HG03460 (cell line): Measurements from ENCODE around the gene ANKRD6.

Experiments used
- ATAC-seq: cut with Tn5 transposase; IDR thresholded peaks from one replicate; pipeline ENCODE4 v1.9.1; 2021; ENCODE audit not compliant: unreplicated experiment

ANKRD6 gene

GRCh38 chr6:89412071-89413005, 20.6 kb upstream of the ANKRD6 start, which contains the start of gene RRAGD:
TSS of gene RRAGD (minus strand) at chr6:89412273. CDS start at chr6:89411993, 280 bp downstream.
- ATAC-seq: peak; percentile 81

GRCh38 chr6:89413006-89413400, 19.9 kb upstream of the ANKRD6 start:
- no peak for ATAC-seq

- ATAC-seq: no peak
Measured at GRCh38 chr6:89414215-89414614, 18.7 kb upstream of the ANKRD6 start.

- ATAC-seq: no peak
Measured at GRCh38 chr6:89415185-89415584, 17.8 kb upstream of the ANKRD6 start.

- ATAC-seq: no peak
Measured at GRCh38 chr6:89416796-89417195, 16.2 kb upstream of the ANKRD6 start.

GRCh38 chr6:89430201-89430962, 2.6 kb upstream of the ANKRD6 start:
- ATAC-seq: no peak

- peak; percentile 47 for ATAC-seq
Measured at GRCh38 chr6:89433252-89434149, 549 bp downstream of the ANKRD6 start.

- ATAC-seq: no peak
Measured at GRCh38 chr6:89434150-89434499, 1.2 kb downstream of the ANKRD6 start.

- no peak for ATAC-seq
Measured at GRCh38 chr6:89434954-89435353, 2.0 kb downstream of the ANKRD6 start.

GRCh38 chr6:89436226-89436625, 3.3 kb downstream of the ANKRD6 start:
- no peak for ATAC-seq

- ATAC-seq: no peak
Measured at GRCh38 chr6:89438248-89438647, 5.3 kb downstream of the ANKRD6 start.

- no peak for ATAC-seq
Measured at GRCh38 chr6:89439014-89439413, 6.1 kb downstream of the ANKRD6 start.

GRCh38 chr6:89440200-89440599, 7.2 kb downstream of the ANKRD6 start:
- ATAC-seq: no peak

GRCh38 chr6:89443658-89444057, 10.7 kb downstream of the ANKRD6 start:
- no peak for ATAC-seq

- no peak for ATAC-seq
Measured at GRCh38 chr6:89449193-89449592, 16.2 kb downstream of the ANKRD6 start.

- no peak for ATAC-seq
Measured at GRCh38 chr6:89452281-89452680, 19.3 kb downstream of the ANKRD6 start.

GRCh38 chr6:89454300-89454699, 21.3 kb downstream of the ANKRD6 start:
- ATAC-seq: no peak

- no peak for ATAC-seq
Measured at GRCh38 chr6:89458704-89459103, 25.8 kb downstream of the ANKRD6 start.

- no peak for ATAC-seq
Measured at GRCh38 chr6:89459501-89459900, 26.5 kb downstream of the ANKRD6 start.

- no peak for ATAC-seq
Measured at GRCh38 chr6:89460713-89461112, 27.8 kb downstream of the ANKRD6 start.

GRCh38 chr6:89462503-89462902, 29.6 kb downstream of the ANKRD6 start:
- no peak for ATAC-seq
